PFSK-1 (cell line): ENCODE measurements around the gene DNM3.

Source experiments
- POLR2AphosphoS5 ChIP-seq: IDR thresholded peaks from 2 replicates; pipeline ENCODE4 v1.6.1; 2012; ENCODE audit warnings: low read depth, mild to moderate bottlenecking, control low read depth, low read length, moderate library complexity
- SIN3A ChIP-seq: IDR thresholded peaks from 2 replicates; pipeline ENCODE4 v1.6.1; 2012; ENCODE audit warnings: mild to moderate bottlenecking, low read length, moderate library complexity, borderline replicate concordance; ENCODE audit not compliant: insufficient read depth
- TAF1 ChIP-seq: IDR thresholded peaks from 2 replicates; pipeline ENCODE4 v1.6.1; 2012; ENCODE audit warnings: low read length, control low read depth, borderline replicate concordance; ENCODE audit not compliant: insufficient read depth

DNA sequence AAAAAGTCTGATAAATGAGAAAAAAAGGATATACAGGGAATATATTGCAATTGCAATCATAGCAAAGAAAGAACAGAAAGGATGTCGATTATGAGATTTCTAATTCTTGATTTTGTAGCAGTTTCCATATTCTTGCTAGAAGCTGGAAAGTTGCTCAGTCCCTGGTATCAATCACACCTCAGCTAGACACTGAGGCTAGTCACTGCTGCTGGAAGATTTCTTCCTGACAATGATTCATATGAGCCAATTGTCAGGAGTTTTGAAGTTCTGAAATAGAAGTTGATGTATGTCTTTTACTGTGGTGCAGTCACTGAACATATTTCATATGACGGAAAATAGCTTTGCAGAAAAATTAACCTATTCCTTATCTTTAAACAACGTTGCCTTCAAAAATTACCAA is 370.8 kb downstream of the DNM3 start:
- TF ChIP-seq TAF1 (no peak), POLR2AphosphoS5 (no peak), SIN3A (no peak)
